HG03460 (cell line): ENCODE measurements around the gene SGTB.

Source experiments
- ATAC-seq: cut with Tn5 transposase; IDR thresholded peaks from one replicate; pipeline ENCODE4 v1.9.1; 2021; ENCODE audit not compliant: unreplicated experiment

SGTB gene, protein sequence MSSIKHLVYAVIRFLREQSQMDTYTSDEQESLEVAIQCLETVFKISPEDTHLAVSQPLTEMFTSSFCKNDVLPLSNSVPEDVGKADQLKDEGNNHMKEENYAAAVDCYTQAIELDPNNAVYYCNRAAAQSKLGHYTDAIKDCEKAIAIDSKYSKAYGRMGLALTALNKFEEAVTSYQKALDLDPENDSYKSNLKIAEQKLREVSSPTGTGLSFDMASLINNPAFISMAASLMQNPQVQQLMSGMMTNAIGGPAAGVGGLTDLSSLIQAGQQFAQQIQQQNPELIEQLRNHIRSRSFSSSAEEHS

DNA sequence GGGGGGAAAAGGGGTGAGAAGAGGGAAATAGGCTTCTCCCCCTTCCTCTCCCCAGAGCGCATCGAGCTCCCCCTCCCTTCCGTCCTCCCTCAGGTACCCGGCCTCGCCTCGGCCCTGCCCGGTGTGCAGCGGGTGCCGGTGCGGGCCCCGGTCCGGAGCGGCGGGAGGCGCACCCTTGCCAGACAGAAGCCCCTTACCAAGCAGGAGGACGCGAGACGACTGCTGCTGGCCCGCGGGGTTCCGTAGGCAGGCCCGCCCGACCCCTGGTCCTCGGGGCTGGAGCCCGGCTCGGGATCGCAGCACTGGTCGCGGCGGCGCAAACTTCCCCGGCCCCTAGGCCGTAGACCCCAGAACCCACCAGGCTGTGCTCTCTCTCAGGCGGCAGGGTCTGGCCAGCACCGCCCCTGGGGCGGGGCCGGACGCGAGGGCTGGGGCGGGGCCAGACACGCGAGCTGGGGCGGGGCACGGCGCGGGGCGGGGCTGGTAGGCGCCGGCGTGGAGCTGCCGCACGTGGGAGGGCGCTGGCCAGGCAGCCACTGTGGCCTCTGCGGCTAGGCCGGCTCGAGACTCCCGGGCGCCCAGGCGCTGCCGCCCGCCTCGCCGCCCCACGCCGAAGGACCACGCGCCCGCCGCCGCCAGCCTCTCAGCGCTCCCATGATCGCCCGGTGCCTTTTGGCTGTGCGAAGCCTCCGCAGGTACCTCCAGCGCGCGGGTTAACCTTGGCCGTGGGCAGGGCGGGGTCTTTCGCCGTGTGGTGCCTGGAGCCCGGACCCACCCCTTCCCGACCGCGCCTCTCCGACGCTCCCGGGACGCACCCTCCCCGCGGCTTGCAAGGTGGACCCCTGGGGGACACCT lies at the start of gene SGTB, which contains the start of gene NLN:
Gene SGTB (minus strand): TSS at position 390 of the 855 bp plus-strand sequence. CDS start 1,302 bp downstream, outside the sequence.
Gene NLN (plus strand): TSS at position 486 of the 855 bp plus-strand sequence. CDS start 169 bp downstream, at position 655.
- peak; percentile 89 for ATAC-seq

DNA sequence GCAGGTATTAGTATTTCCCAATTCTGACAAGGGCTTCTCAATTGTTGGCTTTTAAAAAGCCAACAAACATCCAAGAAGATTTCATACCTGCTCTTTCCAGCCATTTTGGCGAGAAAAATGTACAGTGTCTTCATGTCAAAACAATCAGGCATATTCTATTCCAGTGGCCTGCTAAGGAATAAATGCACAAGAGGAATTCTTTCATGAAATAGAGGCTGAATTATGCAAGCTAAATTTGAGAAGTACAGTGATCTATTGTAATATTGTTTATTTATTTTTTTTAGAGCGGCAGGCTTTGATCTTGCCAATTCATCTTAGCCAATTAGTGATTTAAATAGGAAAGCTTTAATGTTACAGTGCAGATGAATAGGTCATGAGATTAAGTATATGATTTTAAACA lies 49.4 kb upstream of the SGTB start:
- no peak for ATAC-seq

DNA sequence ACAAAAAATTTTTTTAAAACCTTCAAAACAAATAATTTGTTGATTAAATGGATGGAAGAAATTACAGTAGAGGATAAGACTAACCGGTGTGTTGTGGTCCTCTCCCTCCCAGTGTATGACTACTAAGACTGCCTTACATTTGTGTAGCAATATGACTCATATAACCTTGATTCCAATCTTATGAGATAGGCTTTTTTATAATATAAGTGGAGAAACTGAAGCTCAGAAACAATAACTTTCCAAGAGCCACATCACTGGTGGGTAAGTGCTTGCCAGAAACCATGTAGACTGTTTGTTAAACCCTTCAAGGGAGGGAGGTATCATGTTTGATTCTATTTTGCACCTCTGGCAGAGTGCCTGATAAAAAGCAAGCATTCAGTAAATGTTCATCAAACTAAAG lies 47.6 kb upstream of the SGTB start:
- ATAC-seq = no peak

DNA sequence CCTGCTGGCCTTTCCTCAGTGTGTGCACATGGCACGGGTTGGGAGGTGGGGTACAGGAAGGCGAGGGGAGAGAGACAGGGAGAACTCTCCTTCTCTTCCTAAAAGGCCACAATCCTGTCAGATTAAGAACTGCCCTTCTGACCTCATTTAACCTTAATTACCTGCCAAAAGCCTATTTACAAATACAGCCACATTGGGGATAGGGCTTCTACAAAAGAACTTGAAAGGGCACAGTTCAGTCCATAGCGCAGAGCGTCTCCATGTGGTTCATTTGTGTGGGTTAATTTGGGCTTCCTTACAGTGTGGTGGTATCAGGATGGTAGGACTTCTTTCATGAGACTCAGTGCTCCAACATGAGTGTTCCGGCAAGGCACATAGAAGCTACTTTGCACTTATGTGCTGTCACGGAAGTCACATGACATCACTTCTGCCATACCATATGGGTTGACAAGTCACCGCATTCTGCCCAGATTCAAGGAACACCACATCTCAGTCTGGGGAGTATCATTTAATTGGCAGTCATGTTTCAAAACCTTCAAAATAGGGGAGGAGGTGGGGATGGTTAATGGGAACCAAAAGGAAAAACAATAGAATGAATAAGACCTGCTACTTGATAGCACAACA lies 46.9 kb upstream of the SGTB start:
- no peak for ATAC-seq

DNA sequence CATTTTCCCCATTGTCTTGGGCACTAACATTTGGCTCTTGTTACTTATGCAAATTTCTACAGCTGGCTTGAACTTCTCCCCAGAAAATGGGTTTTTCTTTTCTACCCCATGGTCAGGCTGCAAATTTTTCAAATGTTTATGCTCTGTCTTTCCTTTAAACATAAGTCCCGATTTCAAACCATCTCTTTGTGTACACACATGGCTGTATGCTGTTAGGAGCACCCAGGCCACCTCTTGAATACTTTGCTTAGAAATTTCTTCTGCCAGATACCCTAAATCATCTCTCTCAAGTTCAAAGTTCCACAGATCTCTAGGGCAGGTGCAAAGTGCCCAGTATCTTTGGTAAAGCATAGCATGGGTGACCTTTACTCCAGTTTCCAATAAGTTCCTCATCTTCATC lies 45.7 kb upstream of the SGTB start:
- ATAC-seq = no peak

DNA sequence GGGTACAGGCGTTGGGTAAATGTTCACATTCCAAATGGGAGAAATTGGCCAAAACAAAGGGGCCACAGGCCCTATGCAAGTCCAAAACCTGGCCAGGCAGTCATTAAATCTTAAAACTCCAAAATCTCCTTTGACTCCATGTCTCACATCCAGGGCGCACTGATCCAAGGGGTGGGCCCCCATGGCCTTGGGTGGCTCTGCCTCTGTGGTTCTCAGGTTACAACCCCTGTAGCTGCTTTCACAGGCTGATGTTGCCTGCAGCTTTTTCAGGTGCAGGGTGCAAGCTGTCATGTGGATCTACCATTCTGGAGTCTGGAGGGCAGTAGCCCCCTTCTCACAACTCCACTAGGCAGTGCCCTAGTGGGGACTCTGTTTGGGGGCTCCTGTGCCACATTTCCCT lies 44.9 kb upstream of the SGTB start:
- ATAC-seq = no peak

DNA sequence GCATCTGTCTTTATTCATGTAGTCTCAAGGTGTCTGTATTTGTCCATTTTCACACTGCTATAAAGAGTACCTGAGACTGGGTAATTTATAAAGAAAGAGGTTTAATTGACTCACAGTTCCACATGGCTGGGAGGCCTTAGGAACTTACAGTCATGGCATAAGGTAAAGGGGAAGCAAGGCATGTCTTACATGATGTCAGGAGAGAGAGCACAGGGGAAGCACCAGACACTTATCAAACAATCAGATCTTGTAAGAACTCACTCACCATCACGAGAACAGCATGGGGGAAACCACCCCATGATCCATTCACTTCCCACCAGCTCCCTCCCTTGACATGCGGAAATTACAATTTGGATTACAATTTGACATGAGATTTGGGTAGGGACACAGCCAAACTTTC lies 44.3 kb upstream of the SGTB start:
- no peak for ATAC-seq

DNA sequence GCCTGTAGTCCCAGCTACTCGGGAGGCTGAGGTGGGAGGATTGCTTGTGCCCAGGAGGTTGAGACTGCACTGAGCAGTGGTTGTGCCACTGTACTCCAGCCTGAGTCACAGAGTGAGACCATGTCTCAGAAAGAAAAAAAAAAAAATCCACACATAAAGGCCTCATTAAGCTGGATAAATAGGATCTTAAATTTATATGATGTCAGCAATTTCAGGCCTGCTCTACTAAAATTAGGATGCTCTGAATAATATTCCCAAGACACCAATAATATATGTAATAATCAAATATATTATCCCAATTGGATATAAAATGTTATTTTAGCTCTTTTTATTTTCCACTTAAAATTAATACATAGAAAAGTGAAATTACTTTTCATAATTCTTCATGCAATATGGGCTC lies 43.7 kb upstream of the SGTB start:
- ATAC-seq = no peak

DNA sequence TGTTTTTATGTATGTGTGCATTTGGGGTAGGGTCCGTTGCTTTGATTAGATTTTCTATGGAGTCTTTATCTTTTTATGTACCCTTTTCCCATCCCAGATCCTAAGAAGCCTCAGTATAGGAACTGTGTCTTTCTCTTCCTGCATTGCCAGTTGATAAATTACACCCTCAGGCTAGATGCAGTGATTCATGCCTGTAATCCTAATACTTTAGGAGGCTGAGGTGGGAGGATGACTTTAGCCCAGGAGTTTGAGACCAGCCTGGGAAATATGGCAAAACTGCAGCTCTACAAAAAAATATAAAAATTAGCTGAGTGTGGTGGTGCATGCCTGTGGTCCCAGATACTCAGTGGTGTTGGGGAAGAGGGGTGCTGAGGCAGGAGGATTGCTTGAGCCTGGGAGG lies 40.3 kb upstream of the SGTB start:
- no peak for ATAC-seq

DNA sequence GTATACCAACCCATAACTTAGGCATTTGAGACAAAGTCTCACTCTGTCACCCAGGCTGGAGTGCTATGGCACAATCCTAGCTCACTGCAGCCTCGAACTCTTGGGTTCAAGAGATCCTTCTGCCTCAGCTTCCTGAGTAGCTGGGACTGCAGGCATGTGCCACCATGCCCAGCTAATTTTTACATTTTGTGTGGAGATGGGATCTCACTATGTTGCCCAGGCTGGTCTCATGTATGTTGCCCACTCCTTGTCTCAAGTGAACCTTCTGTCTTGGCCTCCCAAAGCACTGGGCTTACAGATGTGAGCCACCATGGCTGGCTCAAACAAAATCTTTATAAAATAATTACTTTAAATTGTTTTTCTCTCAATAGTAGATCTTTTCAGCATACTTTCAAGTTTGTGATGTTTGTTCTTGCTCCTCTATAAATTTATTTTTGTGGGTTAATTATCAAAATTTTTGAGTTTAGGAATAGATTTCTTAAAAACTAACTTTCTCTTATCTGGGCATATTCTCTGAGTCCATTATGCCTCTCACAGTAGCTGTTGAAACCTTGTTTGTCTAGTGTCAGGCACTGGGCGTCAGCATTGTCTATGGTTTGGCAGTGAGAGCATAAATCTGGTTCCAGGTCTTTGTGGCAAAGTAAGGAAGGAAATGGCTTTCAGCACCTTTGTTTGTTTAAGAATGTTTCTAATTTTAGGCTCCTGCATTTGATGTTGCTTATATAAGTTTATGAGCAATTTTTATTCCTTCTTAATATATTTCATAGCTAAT lies 38.8 kb upstream of the SGTB start:
- no peak for ATAC-seq

DNA sequence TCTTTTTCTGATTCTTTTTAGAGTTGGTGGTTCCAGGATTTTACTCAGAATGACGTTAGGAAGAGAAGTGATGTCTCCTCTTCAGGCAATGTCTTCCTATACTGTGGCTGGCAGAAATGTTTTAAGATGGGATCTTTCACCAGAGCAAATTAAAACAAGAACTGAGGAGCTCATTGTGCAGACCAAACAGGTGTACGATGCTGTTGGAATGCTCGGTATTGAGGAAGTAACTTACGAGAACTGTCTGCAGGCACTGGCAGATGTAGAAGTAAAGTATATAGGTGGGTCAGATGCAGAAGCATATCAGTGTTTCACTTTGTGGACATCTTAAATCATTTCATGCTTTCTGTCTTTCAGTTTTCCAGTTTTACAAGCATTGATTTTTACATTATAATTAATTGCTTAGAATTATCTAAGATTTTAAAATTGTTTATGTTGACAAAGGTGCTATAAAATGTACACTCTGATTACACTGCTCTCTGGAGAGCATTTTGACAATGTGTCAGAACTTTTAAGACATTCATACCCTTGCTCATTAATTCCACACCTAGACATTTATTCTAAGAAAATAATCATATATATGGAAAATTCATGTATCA lies 36.7 kb upstream of the SGTB start:
- ATAC-seq = no peak

DNA sequence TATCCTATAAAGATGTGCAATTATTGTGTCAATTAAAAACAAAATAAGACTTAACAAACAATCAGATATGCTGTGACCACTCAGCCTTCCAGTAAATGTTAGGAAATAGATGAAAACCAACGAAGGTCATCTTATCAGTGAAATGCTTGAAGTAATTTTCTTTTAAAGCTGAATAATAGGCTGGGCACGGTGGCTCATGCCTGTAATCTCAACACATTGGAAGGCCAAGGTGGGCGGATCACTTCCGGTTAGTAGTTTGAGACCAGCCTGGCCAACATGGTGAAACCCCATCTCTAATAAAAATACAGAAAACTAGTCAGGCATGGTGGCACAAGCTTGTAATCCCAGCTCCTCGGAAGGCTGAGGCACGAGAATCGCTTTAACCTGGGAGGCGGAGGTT lies 31.3 kb upstream of the SGTB start:
- ATAC-seq = no peak

DNA sequence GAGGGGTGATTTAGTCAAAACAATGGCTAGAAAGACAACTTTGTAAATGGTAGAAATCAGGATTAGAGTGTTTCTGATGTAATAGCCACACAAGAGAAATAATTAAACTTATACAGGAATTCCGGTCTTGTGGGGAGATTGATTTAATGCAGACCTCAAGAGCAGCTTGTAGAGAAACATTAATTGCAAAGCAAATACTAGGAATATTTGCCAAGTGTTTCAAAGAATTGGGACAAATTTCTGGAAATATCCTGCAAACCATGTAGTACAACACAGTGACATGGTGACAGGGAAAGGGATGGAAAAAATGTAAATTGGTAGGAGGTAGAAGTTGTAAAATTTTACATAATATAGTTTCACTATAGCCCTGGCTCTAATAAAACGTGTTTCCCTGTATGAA lies 29.0 kb upstream of the SGTB start:
- ATAC-seq = no peak

DNA sequence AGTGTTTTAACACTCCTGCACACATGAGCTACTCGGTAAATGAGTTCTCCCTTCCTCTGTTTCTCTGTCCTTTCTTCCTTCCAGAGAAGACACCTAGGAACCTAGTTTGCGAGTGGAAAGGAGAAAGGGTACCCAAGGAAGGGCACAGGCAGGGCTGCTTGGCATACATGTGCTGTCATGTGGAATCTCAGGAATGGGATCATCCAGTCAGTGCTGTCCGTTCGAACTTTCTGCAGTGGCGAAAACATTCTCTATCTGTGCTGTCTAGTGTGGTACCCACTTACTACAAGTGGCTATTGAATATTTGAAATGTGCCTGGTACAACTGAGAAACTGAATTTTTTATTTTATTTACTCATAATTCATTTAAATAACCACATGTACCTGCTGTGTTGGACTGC lies 28.0 kb upstream of the SGTB start:
- no peak for ATAC-seq

DNA sequence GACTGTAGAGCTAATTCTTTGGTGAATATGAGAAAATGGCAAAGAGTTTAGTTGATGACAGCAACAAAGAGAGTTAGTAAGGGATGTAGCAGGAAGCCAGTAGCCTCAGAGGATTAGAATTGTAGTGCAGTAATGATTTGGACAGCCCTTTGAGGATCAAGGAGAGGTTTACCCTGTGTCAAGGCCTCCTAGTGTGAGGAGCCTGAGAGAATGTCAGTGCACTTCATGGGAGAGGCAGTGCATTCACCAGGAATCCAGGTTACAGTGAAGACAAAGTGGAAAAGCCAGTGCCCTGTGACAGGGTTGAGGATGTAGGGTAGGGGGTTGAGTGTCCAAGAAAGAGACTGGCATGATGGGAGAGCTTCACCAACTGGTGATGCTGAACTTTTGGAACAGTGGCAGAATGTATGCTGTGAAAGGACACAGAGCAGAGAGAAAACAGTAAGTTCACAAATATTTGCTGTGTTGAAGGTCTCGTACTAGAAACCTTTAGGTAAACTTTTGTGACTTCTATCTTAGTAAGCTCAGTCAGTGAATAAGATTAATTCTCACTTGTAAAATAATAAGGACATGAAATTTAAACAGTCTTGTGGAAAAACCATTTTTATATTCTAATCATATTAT lies 27.4 kb upstream of the SGTB start:
- ATAC-seq = no peak

DNA sequence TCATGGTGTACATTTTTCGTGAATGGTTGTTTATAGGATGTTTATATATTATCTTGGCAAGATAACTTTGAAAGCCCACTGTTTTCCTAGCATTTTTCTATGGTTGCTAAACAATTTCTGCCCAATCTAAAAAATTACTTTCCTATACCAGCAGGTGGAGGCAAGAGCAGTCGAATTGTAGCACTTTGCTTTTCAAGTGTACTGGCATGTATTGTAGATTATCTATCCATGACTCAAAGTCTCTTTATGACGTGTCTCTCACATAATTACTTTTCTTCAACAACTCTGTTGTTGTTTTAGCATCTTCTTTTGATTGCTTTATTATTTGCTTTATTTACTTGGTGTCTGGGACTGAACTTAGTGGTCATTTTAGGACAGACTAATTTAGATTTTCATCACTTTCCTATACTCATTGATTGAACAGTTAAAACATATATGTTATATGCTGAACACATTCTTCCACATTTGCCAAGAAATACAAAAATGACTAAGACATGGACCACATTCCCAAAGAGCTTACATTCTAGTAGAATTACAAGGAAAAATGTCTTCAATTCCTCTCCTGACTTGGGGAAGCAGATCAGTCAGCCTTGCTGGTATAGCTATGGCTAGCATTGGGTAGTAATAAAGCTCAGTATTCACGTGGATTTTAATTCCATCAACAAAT lies 20.8 kb upstream of the SGTB start:
- no peak for ATAC-seq

DNA sequence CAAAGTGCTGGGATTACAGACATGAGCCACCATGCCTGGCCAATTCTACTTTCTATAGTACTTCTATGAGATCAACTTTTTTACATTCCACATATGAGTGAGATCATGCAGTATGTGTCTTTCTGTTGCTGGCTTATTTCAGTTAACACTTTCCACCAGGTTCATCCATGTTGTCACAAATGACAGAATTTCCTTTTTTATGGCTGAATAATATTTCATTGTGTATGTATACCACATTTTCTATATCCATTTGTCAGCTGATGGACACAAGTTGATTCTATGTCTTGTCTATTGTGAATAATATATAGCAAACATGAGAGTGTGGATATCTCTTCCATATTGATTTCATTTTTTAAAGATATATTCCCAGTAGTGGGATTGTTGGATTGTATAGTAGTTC lies 17.3 kb upstream of the SGTB start:
- ATAC-seq = no peak

DNA sequence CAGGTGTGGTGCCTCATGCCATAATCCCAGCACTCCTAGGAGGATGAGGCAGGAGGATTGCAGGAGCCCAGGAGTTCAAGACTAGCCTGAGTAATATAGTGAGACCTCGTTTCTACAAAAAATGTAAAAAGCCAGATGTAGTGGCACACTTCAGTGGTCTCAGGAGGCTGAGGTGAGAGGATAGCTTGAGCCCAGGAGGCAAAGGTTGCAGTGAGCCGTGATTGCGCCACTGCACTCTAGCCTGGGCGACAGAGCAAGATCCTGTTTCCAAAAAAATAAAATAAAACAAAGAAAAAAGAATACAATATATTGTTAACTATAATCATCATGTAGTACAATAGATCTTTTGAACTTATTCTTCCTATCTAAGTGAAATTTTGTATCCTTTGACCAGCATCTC lies 16.4 kb upstream of the SGTB start:
- ATAC-seq = no peak

DNA sequence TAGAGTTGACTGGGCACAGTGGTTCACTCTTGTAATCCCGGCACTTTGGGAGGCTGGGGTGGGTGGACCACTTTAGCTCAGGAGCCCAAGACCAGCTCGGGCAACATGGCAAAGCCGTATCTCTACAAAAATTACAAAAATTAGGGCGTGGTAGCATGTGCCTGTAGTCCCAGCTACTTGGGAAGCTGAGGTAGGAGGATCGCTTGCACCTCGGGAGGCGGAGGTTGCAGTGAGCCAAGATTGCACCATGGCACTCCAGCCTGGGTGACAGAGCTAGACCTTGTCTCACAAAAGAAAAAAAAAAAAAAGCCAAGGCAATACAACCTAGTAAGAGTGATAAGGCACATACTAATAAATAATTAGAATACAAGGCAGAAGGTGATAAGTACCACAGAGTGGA lies 15.9 kb upstream of the SGTB start:
- no peak for ATAC-seq

DNA sequence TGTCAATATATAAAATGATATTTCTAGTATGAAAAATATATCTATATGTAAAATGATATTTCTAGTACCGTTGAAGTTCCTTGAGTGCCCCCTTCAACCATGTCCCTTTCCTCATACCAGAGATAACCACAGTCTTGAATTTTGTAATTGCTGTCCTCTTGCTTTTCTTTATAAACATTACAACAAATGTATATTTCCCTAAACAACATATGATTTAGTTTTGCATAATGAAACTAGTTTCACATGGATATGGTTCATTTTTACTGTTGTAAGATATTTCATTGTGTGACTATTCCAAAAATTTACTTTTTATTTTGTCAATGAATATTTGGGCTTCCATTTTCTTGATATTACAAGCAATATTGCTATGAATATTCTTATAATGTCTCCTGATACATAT lies 14.1 kb upstream of the SGTB start:
- no peak for ATAC-seq
